Measurements from ENCODE around the gene PARD3.

The PARD3 gene

GRCh38 chr10:34578468-34578867 is 236.6 kb downstream of the PARD3 start:
- DNase-seq (ENCODE audit: low spot score), result no peak

- peak; percentile 59 for DNase-seq (ENCODE audit: low spot score)
Measured at GRCh38 chr10:34576797-34577196, 238.3 kb downstream of the PARD3 start.

- DNase-seq (ENCODE audit: low spot score), result peak; percentile 37
Measured at GRCh38 chr10:34575882-34576281, 239.2 kb downstream of the PARD3 start.

- DNase-seq (ENCODE audit: low spot score), result no peak
Measured at GRCh38 chr10:34574353-34574934, 240.7 kb downstream of the PARD3 start.

- DNase-seq (ENCODE audit: low spot score), result no peak
Measured at GRCh38 chr10:34570887-34571286, 244.2 kb downstream of the PARD3 start.

- DNase-seq (ENCODE audit: low spot score), result no peak
Measured at GRCh38 chr10:34567659-34568253, 247.3 kb downstream of the PARD3 start.

- no peak for DNase-seq (ENCODE audit: low spot score)
Measured at GRCh38 chr10:34565934-34566333, 249.2 kb downstream of the PARD3 start.

GRCh38 chr10:34558093-34558583 is 257.0 kb downstream of the PARD3 start:
- DNase-seq (ENCODE audit: low spot score), result no peak

GRCh38 chr10:34557173-34557572 is 257.9 kb downstream of the PARD3 start:
- no peak for DNase-seq (ENCODE audit: low spot score)

- DNase-seq (ENCODE audit: low spot score), result no peak
Measured at GRCh38 chr10:34555653-34556052, 259.4 kb downstream of the PARD3 start.

GRCh38 chr10:34553747-34554146 is 261.3 kb downstream of the PARD3 start:
- no peak for DNase-seq (ENCODE audit: low spot score)

- no peak for DNase-seq (ENCODE audit: low spot score)
Measured at GRCh38 chr10:34551295-34551694, 263.8 kb downstream of the PARD3 start.

- DNase-seq (ENCODE audit: low spot score), result no peak
Measured at GRCh38 chr10:34549953-34550352, 265.1 kb downstream of the PARD3 start.

GRCh38 chr10:34549001-34549400 is 266.1 kb downstream of the PARD3 start:
- DNase-seq (ENCODE audit: low spot score), result no peak

- no peak for DNase-seq (ENCODE audit: low spot score)
Measured at GRCh38 chr10:34548466-34548865, 266.6 kb downstream of the PARD3 start.

GRCh38 chr10:34547695-34548094 is 267.4 kb downstream of the PARD3 start:
- no peak for DNase-seq (ENCODE audit: low spot score)

- no peak for DNase-seq (ENCODE audit: low spot score)
Measured at GRCh38 chr10:34547291-34547690, 267.8 kb downstream of the PARD3 start.

- no peak for DNase-seq (ENCODE audit: low spot score)
Measured at GRCh38 chr10:34544400-34544799, 270.7 kb downstream of the PARD3 start.

GRCh38 chr10:34543716-34544115 is 271.4 kb downstream of the PARD3 start:
- DNase-seq (ENCODE audit: low spot score), result no peak

- DNase-seq (ENCODE audit: low spot score), result no peak
Measured at GRCh38 chr10:34540492-34540891, 274.6 kb downstream of the PARD3 start.

- no peak for DNase-seq (ENCODE audit: low spot score)
Measured at GRCh38 chr10:34539533-34540315, 275.4 kb downstream of the PARD3 start.

- DNase-seq (ENCODE audit: low spot score), result no peak
Measured at GRCh38 chr10:34538281-34538829, 276.7 kb downstream of the PARD3 start.
